PC-9 (cell line): ENCODE measurements around the gene MAB21L3. TPM values are rescaled to one million over a fixed set of nuclear protein-coding genes. Genes with fewer than 3 reads are reported as not detected.

Source experiments
- BruUV-seq: library from RNA; stranded (reverse); fragments of 400-500 nt; replicated peaks from 2 replicates; lab custom pipeline; 2021; lab: Mats Ljungman, UMichigan
- CTCF ChIA-PET: fragments of 300-600 bp; sonication (Branson Sonifier 250); formaldehyde crosslinking; loops from one replicate; lab custom pipeline; 2022; ENCODE audit warnings: antibody characterized with exemption; lab: Charles Lee
- POLR2A ChIA-PET: fragments of 300-600 bp; sonication (Branson Sonifier 250); formaldehyde crosslinking; loops from one replicate; lab custom pipeline; 2022; ENCODE audit warnings: antibody characterized with exemption; ENCODE audit not compliant: unreplicated experiment; lab: Charles Lee
- DNase-seq, 2 experiments: peaks; one replicate each; pipeline versions ENCODE4 v3.0.0 to v3.0.0-alpha.2; 2015 to 2022; ENCODE audit warnings: mixed read lengths in 1 of 2
- H2AFZ ChIP-seq: fragments of 200-600 bp; sonication (generic); 2 replicates; pipeline ENCODE4 v1.8.1; 2017; ENCODE audit warnings: antibody characterized with exemption
- H3F3A ChIP-seq: fragments of 200-600 bp; sonication (generic); 2 replicates; pipeline ENCODE4 v1.8.1; 2017; ENCODE audit warnings: antibody characterized with exemption, mild to moderate bottlenecking, low read depth; ENCODE audit not compliant: insufficient read depth
- H3K27ac ChIP-seq: fragments of 200-600 bp; sonication (generic); 2 replicates; pipeline ENCODE4 v1.6.1; 2016; ENCODE audit warnings: mixed run types
- H3K27me3 ChIP-seq: fragments of 200-600 bp; sonication (generic); 2 replicates; pipeline ENCODE4 v1.6.1; 2016; ENCODE audit warnings: low read depth, mixed run types; ENCODE audit not compliant: insufficient read depth
- H3K36me3 ChIP-seq: fragments of 200-600 bp; sonication (generic); 2 replicates; pipeline ENCODE4 v1.6.1; 2016; ENCODE audit warnings: low read depth, mixed run types
- H3K4me1 ChIP-seq: fragments of 200-600 bp; sonication (generic); replicated peaks from 2 replicates; pipeline ENCODE4 v1.6.1; 2016; ENCODE audit warnings: mixed run types; ENCODE audit not compliant: insufficient read depth
- H3K4me2 ChIP-seq: fragments of 200-600 bp; sonication (generic); 2 replicates; pipeline ENCODE4 v1.6.1; 2017; ENCODE audit warnings: mixed run types
- H3K4me3 ChIP-seq: fragments of 200-600 bp; sonication (generic); 2 replicates; pipeline ENCODE4 v1.6.1; 2016; ENCODE audit warnings: mixed run types
- H3K79me2 ChIP-seq: fragments of 200-600 bp; sonication (generic); 2 replicates; pipeline ENCODE4 v1.6.1; 2017; ENCODE audit warnings: low read depth, mixed run types
- H3K9me2 ChIP-seq: fragments of 200-600 bp; sonication (generic); 2 replicates; pipeline ENCODE4 v1.8.1; 2017; ENCODE audit warnings: mild to moderate bottlenecking; ENCODE audit not compliant: insufficient read depth
- H3K9me3 ChIP-seq: fragments of 200-600 bp; sonication (generic); 2 replicates; pipeline ENCODE4 v1.8.1; 2016; ENCODE audit warnings: low read depth; ENCODE audit not compliant: insufficient read depth
- H4K20me1 ChIP-seq: fragments of 200-600 bp; sonication (generic); 2 replicates; pipeline ENCODE4 v1.8.1; 2017; ENCODE audit not compliant: insufficient read depth
- CTCF ChIP-seq: fragments of 200-600 bp; sonication (generic); conservative IDR thresholded peaks from 2 replicates; pipeline ENCODE4 v1.6.1; 2017; ENCODE audit warnings: mixed run types, antibody characterized with exemption, mild to moderate bottlenecking, moderate library complexity
- EZH2 ChIP-seq: fragments of 200-600 bp; sonication (generic); IDR thresholded peaks from 2 replicates; pipeline ENCODE4 v1.8.0; 2017; ENCODE audit warnings: antibody characterized with exemption, low read depth
- intact Hi-C: fragments of 100-400 bp; cut with micrococcal nuclease; formaldehyde crosslinking; loops from one replicate; pipeline ENCODE4 v1.10.0; 2022; ENCODE audit not compliant: unreplicated experiment
- total RNA-seq: library from RNA; stranded (reverse); gene quantifications from 2 replicates; pipeline ENCODE4 v1.2.3, GENCODE V29; 2021

The MAB21L3 gene
- total RNA-seq, 1 experiment from 2014 or later, result not detected

DNA sequence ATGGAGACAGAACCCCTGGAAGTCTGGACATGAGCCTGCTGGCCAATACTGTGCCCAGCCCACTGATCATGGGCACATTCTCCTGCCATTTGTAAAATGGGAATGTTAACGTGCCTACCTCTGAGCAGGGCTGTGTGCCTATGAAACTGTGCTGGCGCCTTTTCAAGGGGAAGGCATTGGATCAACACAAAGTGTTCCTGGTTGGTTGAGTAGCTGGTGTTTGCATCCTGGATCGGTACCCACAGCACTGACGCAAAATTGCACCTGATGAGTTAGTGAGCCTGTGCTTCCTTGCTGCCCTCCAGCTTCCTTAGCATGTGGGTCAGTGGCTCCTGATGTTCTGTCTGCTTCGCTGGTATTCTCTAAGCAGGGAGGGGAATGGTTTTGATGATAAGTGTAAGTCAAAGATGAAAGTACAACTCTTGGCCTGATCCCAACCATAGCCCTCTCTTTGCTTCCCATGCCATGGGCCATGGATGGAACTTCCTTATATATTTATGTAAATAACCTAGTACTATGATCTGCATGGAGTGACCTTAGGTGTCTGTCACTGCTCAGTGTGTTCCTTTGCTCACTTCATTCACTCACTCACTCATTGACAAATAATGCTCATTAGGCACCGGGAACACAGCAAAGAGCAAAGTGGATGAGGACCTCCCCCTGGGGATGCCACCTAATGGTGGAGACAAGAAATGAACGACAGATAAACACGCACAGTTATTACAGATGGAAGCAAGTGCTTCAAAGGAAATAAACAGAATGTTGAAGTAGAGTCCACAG, 22.7 kb downstream of the MAB21L3 start:
- intact Hi-C loops, result loop anchor here (10.0 kb wide), 1 partner anchor 329 kb away; no protein-coding TSS in a partner anchor
- no peak for DNase-seq
- no TSS peak for BruUV-seq
- Histone ChIP-seq H3F3A (no peaks in the 10 kb centered on the region), H3K4me3 (no peak overlapping the region), H3K27ac (no peak overlapping the region), H3K9me2 (no peaks in the 10 kb centered on the region), H3K79me2 (no peaks in the 10 kb centered on the region), H2AFZ (no peak overlapping the region), H3K36me3 (no peaks in the 10 kb centered on the region), H3K4me2 (no peak overlapping the region), H4K20me1 (no peaks in the 10 kb centered on the region), H3K27me3 (no peaks in the 10 kb centered on the region), H3K9me3 (no peaks in the 10 kb centered on the region), H3K4me1 (peaks cover 6% of the 10 kb centered on the region)
- ChIA-PET CTCF (interaction anchor here (0.6 kb wide), 1 partner anchor 24 kb away, joined by 4 read pairs; no protein-coding TSS in a partner anchor), POLR2A (no interaction called here)
- TF ChIP-seq CTCF (peak; percentile 45; the same call in 1 of the 2 replicates), EZH2 (no peak)

DNA sequence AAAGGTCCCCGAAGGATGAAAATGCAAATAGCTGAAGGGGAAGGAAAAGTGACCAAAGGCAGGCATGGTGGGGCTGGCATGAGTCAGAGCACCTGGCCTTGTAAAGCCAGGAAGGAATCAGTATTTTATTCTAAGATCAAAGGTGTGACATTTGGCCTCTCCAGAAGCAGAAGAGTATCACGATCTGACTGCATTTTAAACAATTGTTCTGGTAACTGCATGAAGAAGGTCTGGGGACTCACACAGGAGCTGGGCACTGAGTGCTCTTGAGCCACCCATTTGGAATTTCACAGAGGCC, 23.2 kb downstream of the MAB21L3 start:
- Histone ChIP-seq H3K4me3 (no peak overlapping the region), H3K79me2 (no peaks in the 10 kb centered on the region), H3K27ac (no peak overlapping the region), H3K9me2 (no peaks in the 10 kb centered on the region), H3K36me3 (no peaks in the 10 kb centered on the region), H3F3A (no peaks in the 10 kb centered on the region), H3K4me1 (peaks cover 6% of the 10 kb centered on the region), H3K4me2 (no peak overlapping the region), H3K27me3 (no peaks in the 10 kb centered on the region), H3K9me3 (no peaks in the 10 kb centered on the region), H2AFZ (no peak overlapping the region), H4K20me1 (no peaks in the 10 kb centered on the region)
- TF ChIP-seq EZH2 (no peak), CTCF (0 out of 2 replicates have a peak, but pooled peaks have one; percentile 12)
- DNase-seq, result no peak
- BruUV-seq, result no TSS peak
- POLR2A ChIA-PET, result no interaction called here
- intact Hi-C loops, result loop anchor here (10.0 kb wide), 1 partner anchor 330 kb away; no protein-coding TSS in a partner anchor
- CTCF ChIA-PET, result interaction anchor here (0.6 kb wide), 1 partner anchor 24 kb away, joined by 4 read pairs; no protein-coding TSS in a partner anchor

GRCh38 chr1:116138277-116138792, 27.1 kb downstream of the MAB21L3 start:
- no peak for DNase-seq
- Histone ChIP-seq H3K4me2 (peak overlapping the region; percentile 51; the same call in 1 of the 2 replicates), H3K4me3 (no peak overlapping the region), H3K4me1 (no peaks in the 10 kb centered on the region), H3K27ac (no peak overlapping the region), H4K20me1 (no peaks in the 10 kb centered on the region), H3K36me3 (no peaks in the 10 kb centered on the region), H2AFZ (peak overlapping the region; percentile 70; the same call in 1 of the 2 replicates), H3F3A (no peaks in the 10 kb centered on the region), H3K9me2 (no peaks in the 10 kb centered on the region), H3K9me3 (no peaks in the 10 kb centered on the region), H3K79me2 (no peaks in the 10 kb centered on the region), H3K27me3 (no peaks in the 10 kb centered on the region)
- intact Hi-C loops, result loop anchor here (10.0 kb wide), 1 partner anchor 334 kb away; no protein-coding TSS in a partner anchor
- no peak for TF ChIP-seq EZH2
- TF ChIP-seq CTCF, result no peak
- POLR2A ChIA-PET, result no interaction called here
- BruUV-seq, result no TSS peak
- CTCF ChIA-PET, result interaction anchor here (0.6 to 1.7 kb wide), 14 partner anchors 11 to 682 kb away, joined by 3 to 27 read pairs (median 4); no protein-coding TSS in a partner anchor
